Activated CD4-positive, alpha-beta T cell treated with anti-CD3 and anti-CD28 coated beads, Interleukin-2, amount 50 U/mL, for 24 hours (primary cell): ENCODE data around the gene TMEM240.
"Not testable (repeated sequence)": the region's sequence is repeated elsewhere in the genome, so short reads cannot be mapped to it uniquely, and the experiment has no call there.

Experiments used
- DNase-seq, 2 donors: peaks; one replicate each; pipeline ENCODE4 v3.0.0-alpha.2; 2020; ENCODE audit warnings: low read depth in 1 of 2, low spot score in 1 of 2

The TMEM240 gene

DNA sequence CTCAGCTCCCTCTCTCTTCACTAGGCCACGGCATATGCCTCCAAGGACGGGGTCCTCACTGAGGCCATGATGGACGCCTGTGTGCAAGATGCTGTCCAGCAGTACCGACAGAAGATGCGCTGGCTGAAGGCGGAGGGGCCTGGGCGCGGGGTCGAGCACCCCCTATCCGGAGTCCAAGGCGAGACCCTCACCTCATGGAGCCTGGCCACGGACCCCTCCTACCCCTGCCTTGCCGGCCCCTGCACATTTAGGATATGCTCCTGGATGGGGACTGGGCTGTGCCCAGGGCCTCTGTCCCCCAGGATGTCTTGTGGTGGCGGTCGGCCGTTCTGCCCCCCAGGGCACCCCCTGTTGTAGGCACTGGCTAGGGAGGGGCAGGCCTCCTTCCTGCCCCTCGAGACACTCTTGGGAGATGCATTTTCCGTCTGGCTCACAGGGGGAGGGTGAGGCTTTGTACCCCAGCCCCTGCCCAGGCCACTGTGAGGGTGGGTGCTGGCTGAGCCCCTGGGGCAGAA lies 44.9 kb downstream of the TMEM240 start:
- DNase-seq: not testable (repeated sequence)

DNA sequence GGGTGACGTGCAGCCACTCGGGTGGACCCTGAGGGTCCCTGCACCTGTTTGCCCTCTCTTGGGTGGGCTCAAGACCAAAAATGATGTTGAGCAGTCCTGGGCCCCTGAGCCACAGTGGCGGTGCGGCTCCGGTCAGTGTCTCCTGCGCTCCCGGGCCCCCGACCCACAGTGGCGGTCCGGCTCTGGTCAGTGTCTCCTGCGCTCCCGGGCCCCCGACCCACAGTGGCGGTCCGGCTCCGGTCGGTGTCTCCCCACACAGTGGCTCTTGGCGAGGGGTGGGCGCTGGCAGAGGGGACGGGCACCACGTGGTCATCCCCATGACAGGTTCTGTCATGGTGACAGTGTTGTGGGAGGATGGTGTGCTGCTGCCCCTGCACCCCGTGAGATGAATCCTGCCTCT lies 46.1 kb downstream of the TMEM240 start:
- not testable (repeated sequence) for DNase-seq

DNA sequence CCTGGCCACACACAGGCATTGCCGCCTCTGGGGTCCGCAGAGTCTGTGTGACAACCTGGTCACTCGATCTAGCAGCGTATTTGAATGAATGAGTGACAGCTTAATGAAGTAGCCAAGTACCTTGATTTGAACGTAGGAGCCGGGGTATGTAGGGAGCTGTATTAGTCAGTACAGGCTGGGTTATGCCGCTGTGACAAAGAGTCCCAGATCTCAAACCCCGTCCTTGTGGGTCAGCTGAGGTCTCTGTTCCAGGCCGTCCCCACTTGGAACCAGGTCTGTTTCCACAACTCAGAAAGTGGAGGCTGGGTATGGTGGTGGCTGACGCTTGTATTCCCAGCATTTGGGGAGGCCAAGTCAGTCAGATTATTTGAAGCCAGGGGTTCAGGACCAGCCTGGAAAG lies 48.8 kb downstream of the TMEM240 start:
- DNase-seq: no peak

DNA sequence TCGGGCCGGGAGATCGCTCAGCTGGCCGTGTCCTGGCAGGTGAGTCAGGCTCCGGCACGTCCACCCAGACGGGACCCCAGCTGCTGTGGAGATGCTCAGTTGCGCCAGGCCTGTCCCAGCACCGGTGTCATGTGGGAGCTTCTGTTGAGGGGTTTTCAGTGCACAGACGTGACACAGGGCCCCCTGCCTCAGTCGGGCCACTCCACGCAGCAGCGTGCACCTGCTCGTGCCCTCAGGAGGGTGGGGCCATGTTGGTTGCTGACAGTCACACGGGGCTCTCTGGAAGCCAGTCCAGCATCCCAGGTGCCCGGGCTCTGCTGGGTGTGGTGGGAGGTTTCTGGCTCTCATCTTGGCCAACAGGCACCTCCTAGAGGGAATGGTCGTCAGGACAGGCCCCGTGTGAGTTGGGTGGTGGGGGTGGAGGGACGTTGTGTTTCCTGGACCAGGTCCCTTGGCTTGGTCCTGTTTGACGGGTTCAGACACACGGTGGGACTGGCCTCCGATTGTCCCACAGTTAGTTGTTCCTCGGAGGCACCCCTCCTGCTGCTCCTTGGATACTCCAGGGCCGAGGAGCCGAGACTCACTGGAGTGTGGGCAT lies 49.7 kb downstream of the TMEM240 start:
- no peak for DNase-seq

DNA sequence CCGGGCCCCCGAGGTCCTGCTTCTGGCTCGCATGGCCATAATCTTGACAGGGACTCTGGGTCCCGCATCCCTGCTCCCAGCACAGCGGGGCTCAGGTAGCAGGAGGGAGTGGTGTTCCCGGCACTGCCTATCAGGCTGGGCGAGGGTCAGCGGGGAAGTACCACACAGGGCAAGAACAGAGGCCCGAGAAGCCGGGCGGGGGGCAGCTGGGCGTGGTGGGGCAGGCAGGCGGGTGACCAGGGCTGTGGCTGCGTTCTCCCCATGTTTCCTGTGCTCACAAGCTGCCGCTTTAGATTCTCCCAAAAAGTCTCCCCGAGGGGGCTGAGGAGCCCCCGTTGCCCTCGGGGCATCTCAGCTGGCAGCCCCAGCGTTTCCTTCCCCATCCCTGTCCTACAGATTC lies 50.6 kb downstream of the TMEM240 start:
- no peak for DNase-seq

DNA sequence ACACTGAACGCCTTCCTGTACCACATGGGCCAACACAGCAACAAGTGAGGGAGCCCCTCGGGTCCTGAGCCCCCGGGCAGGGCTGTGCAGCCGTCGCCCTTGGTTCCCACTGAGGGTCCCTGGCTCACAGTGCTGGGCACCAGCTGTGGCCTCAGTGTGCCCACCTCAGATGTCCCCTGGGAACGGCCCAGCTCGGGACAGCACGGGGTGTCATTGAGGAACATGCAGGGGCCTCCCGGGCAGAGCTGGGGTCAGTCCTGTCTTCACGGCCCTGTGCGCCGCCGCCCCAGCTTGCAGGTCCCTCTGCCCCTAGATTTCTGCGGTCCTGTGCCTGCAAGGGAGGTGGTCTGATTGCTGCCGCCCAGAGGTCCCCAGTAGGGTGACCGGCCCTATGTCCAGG lies 51.2 kb downstream of the TMEM240 start:
- DNase-seq: no peak

DNA sequence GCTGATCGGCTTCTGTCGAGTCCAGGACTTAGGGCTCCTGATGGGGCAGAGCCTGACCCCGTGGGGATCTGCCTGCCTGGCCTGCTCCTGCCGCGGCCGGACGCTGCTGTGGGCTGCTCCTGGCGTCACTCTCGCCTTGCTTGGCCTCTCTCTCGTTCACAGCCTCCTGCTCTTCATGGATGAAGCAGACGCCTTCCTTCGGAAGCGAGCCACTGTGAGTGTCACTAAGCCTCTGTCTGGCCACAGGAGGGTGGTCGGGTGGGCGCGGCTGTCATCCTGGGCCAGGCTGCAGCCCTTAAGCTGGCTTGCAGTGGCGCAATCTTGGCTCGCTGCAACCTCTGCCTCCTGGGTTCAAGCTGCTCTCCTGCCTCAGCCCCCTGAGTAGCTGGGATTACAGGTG lies 52.7 kb downstream of the TMEM240 start:
- no peak for DNase-seq

DNA sequence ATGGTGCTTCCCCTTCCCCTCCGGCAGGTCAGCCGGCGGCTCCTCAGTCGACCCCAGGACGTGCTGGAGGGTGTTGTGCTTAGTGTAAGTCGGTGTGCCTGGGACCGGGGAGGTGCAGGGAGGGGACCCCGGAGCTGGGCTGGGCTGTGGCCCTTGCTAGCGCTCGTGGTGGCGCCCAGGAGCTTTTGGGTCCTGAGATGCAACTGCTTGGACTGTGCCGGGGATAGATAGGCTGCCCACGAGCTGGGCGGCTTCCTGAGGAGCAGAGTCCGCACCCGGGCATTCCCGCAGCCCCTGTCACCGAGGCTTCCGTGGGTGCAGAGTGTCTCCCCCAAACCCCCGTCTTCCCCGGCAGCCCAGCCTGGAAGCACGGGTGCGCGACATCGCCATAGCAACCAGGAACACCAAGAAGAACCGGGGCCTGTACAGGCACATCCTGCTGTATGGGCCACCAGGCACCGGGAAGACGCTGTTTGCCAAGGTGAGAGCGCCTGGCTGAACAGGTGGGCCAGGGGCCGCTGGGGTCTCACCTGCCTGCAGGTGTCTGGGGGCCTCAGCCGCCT lies 54.6 kb downstream of the TMEM240 start:
- not testable (repeated sequence) for DNase-seq

DNA sequence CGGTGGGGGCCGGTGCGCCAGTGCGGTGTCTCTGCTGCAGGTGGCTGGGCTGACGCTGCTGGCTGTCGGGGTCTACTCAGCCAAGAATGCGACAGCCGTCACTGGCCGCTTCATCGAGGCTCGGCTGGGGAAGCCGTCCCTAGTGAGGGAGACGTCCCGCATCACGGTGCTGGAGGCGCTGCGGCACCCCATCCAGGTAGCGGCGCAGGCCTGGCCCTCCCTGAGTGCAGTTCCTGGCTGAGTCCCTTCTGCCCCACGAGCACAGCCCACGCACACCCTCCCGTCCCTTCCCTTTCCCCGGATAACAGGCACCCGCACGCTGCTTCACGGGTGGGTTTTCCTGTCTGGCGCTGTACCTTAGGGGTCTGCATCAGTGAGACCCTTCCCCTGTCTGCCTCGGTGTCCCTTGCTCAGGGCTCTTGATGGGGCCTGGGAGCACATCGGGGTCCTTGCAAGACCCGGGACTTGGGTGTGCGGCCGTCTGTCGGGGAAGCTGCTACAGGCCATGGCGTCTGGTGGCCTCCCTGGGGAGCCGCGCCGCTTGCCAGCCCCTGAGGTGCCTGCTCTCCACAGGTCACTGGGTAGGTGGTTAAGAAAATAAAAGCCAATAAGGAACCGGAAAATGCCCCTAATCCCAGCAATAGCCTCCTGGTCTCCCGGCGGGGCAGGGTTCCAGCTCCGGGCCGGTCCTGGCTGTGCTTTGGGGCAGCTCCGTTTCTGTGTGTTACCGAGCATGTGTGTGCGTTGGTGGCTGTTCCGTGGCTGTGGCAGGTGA lies 55.3 kb downstream of the TMEM240 start:
- not testable (repeated sequence) for DNase-seq
